HepG2 (cell line): ENCODE results near the gene PDE9A. TPM values are rescaled to one million over a fixed set of nuclear protein-coding genes. Genes with fewer than 3 reads are reported as not detected.

Experiments used
- ATAC-seq: fragments of 200-7000 bp; cut with Tn5 transposase; 3 replicates; pipeline ENCODE4 v1.9.1; 2020; ENCODE audit warnings: mild to moderate bottlenecking, moderate library complexity
- BruUV-seq: library from RNA; stranded (reverse); fragments of 400-500 nt; replicated peaks from 2 replicates; lab custom pipeline; 2021; lab: Mats Ljungman, UMichigan
- CTCF ChIA-PET: fragments of 300-600 bp; formaldehyde crosslinking; extraction: SDS; loops from one replicate; lab custom pipeline; 2021; ENCODE audit warnings: low total read pairs, inconsistent platforms, low intra/inter-chr PET ratio; lab: Yijun Ruan, JAX
- POLR2A ChIA-PET: fragments of 350-600 bp; sonication (Branson Sonifier 250); formaldehyde crosslinking; loops from one replicate; lab custom pipeline; 2020; ENCODE audit warnings: antibody characterized with exemption, inconsistent platforms; lab: Yijun Ruan, JAX
- DNase-seq: peaks from one replicate; pipeline ENCODE4 v3.0.0-alpha.2; 2015; ENCODE audit warnings: low spot score
- FAIRE-seq: peaks from 3 replicates; lab custom pipeline; 2011; peaks lifted over from hg19 to GRCh38; lab: Jason Lieb, UNC
- H2AFZ ChIP-seq: one replicate; pipeline ENCODE4 v1.6.1; 2011; ENCODE audit warnings: low read length, inconsistent platforms
- H3K27ac ChIP-seq: fragments of 300-600 bp; 3 replicates; pipeline ENCODE4 v1.8.0; 2011; ENCODE audit warnings: mixed run types, mild to moderate bottlenecking, mixed read lengths, low read length, inconsistent platforms; ENCODE audit not compliant: insufficient read depth; ENCODE audit errors: extremely low read length
- H3K27me3 ChIP-seq, 2 experiments: fragments of 200-600 bp in 1 of 2; 2 replicates in 1 of 2; 3 replicates in 1 of 2; pipeline versions ENCODE4 v1.6.0 to v1.8.0; 2011; ENCODE audit warnings: low read length in 2 of 2, mild to moderate bottlenecking in 2 of 2, moderate library complexity in 2 of 2, inconsistent platforms in 1 of 2; ENCODE audit not compliant: insufficient read depth in 2 of 2, control insufficient read depth in 1 of 2
- H3K36me3 ChIP-seq, 2 experiments: fragments of 200-600 bp in 1 of 2; replicated peaks in 1 of 2; 2 replicates in 1 of 2; 3 replicates in 1 of 2; pipeline versions ENCODE4 v1.5.1 to v1.8.0; 2011; ENCODE audit warnings: low read length in 2 of 2, inconsistent platforms in 1 of 2; ENCODE audit not compliant: insufficient read depth in 2 of 2, control insufficient read depth in 1 of 2
- H3K4me1 ChIP-seq: 2 replicates; pipeline ENCODE4 v1.5.1; 2012; ENCODE audit warnings: low read length, inconsistent platforms; ENCODE audit not compliant: insufficient read depth
- H3K4me2 ChIP-seq: 2 replicates; pipeline ENCODE4 v1.6.0; 2011; ENCODE audit warnings: low read depth, low read length, inconsistent platforms
- H3K4me3 ChIP-seq, 3 experiments: fragments of 200-600 bp in 1 of 3; sonication (generic), shearing (Covaris generic) in 1 of 3; replicated peaks in 1 of 3; 2 replicates each; pipeline ENCODE4 v1.5.1; 2011 to 2016; ENCODE audit warnings: low read length in 3 of 3, inconsistent platforms in 2 of 3, low read depth in 2 of 3, mild to moderate bottlenecking in 2 of 3, control low read depth in 1 of 3, mixed read lengths in 1 of 3; ENCODE audit not compliant: insufficient read depth in 1 of 3
- H3K79me2 ChIP-seq: one replicate; pipeline ENCODE4 v1.6.1; 2011; ENCODE audit warnings: low read length, inconsistent platforms; ENCODE audit not compliant: insufficient read depth
- H3K9ac ChIP-seq: 2 replicates; pipeline ENCODE4 v1.6.0; 2011; ENCODE audit warnings: mild to moderate bottlenecking, low read depth, low read length, inconsistent platforms; ENCODE audit not compliant: insufficient read depth
- H3K9me3 ChIP-seq: 2 replicates; pipeline ENCODE4 v1.5.1; 2012; ENCODE audit warnings: mild to moderate bottlenecking, low read length
- H4K20me1 ChIP-seq: 2 replicates; pipeline ENCODE4 v1.6.0; 2011; ENCODE audit warnings: inconsistent platforms, mild to moderate bottlenecking, low read length, moderate library complexity; ENCODE audit not compliant: insufficient read depth
- CBX1 ChIP-seq: IDR thresholded peaks from one replicate; pipeline ENCODE4 v1.6.1; 2016; ENCODE audit warnings: antibody characterized with exemption, low read depth
- HMG20A ChIP-seq: IDR thresholded peaks from 2 replicates; pipeline ENCODE4 v1.6.1; 2016; ENCODE audit warnings: borderline replicate concordance
- JARID2 ChIP-seq: sonication (generic); formaldehyde crosslinking; IDR thresholded peaks from 2 replicates; pipeline ENCODE4 v1.8.1; 2023; ENCODE audit warnings: missing genetic modification reagents, inconsistent platforms; ENCODE audit not compliant: insufficient replicate concordance
- KDM2A ChIP-seq: sonication (generic); formaldehyde crosslinking; IDR thresholded peaks from 2 replicates; pipeline ENCODE4 v1.4.0; 2020; ENCODE audit warnings: low read depth, missing genetic modification reagents, borderline replicate concordance
- NAIF1 ChIP-seq: sonication (generic); formaldehyde crosslinking; IDR thresholded peaks from 2 replicates; pipeline ENCODE4 v1.5.0; 2020; ENCODE audit warnings: mild to moderate bottlenecking, missing genetic modification reagents, borderline replicate concordance
- SMARCE1 ChIP-seq: fragments of 450-650 bp; IDR thresholded peaks from 2 replicates; pipeline ENCODE4 v1.6.1; 2017; ENCODE audit warnings: borderline replicate concordance
- TEAD2 ChIP-seq: sonication (generic); formaldehyde crosslinking; IDR thresholded peaks from 2 replicates; pipeline ENCODE4 v1.9.0; 2021; ENCODE audit warnings: missing genetic modification reagents
- ZKSCAN5 ChIP-seq: sonication (generic); formaldehyde crosslinking; IDR thresholded peaks from 2 replicates; pipeline ENCODE4 v1.5.1; 2020; ENCODE audit warnings: mild to moderate bottlenecking, missing genetic modification reagents
- ZNF224 ChIP-seq: sonication (generic); formaldehyde crosslinking; IDR thresholded peaks from 2 replicates; pipeline ENCODE4 v1.5.0; 2020; ENCODE audit warnings: mild to moderate bottlenecking, missing genetic modification reagents
- ZNF3 ChIP-seq: IDR thresholded peaks from 2 replicates; pipeline ENCODE4 v1.7.0; 2017; ENCODE audit warnings: inconsistent platforms
- ZNF367 ChIP-seq: sonication (generic); formaldehyde crosslinking; IDR thresholded peaks from 2 replicates; pipeline ENCODE4 v1.4.0; 2020; ENCODE audit warnings: missing genetic modification reagents, borderline replicate concordance
- ZNF564 ChIP-seq: sonication (generic); formaldehyde crosslinking; IDR thresholded peaks from 2 replicates; pipeline ENCODE4 v1.8.1; 2023; ENCODE audit warnings: mild to moderate bottlenecking, missing genetic modification reagents
- ZNF788 ChIP-seq: sonication (generic); formaldehyde crosslinking; IDR thresholded peaks from 2 replicates; pipeline ENCODE4 v1.5.0; 2020; ENCODE audit warnings: mild to moderate bottlenecking, missing genetic modification reagents, borderline replicate concordance
- ZZZ3 ChIP-seq: sonication (generic); formaldehyde crosslinking; IDR thresholded peaks from 2 replicates; pipeline ENCODE4 v1.4.0; 2020; ENCODE audit warnings: missing genetic modification reagents, mild to moderate bottlenecking, borderline replicate concordance
- WGBS: methylation state at CpG from one replicate; pipeline ENCODE4 v1.1.6; 2017; ENCODE audit warnings: low lambda C conversion rate; 5-methylcytosine and 5-hydroxymethylcytosine counted together
- in situ Hi-C: cut with HindIII; loops from 2 replicates; pipeline ENCODE4 v1.10.0; 2017; ENCODE audit warnings: low pct_unique_long_range_greater_than_20kb; ENCODE audit not compliant: extremely low pct_ligation_motif_present
- intact Hi-C: fragments of 100-400 bp; cut with micrococcal nuclease; formaldehyde crosslinking; loops from one replicate; pipeline ENCODE4 v1.10.0; 2022; ENCODE audit not compliant: unreplicated experiment
- polyA plus RNA-seq, 8 experiments: library from polyadenylated mRNA; depleted of rRNA in 3 of 8; stranded (reverse) in 7 of 8; unstranded in 1 of 8; fragments of >200 nt; fragmentation: Illumina TruSeq in 4 of 8; extraction: Trizol in 4 of 8; gene quantifications; 2 replicates each; pipeline versions ENCODE4 v1.2.1 to v1.2.3, GENCODE V29; 2011 to 2016; ENCODE audit warnings: low read depth in 4 of 8, missing spikeins in 1 of 8, mixed read lengths in 1 of 8; ENCODE audit not compliant: insufficient read depth in 1 of 8
- total RNA-seq, 5 experiments: library from RNA; depleted of rRNA; stranded (reverse); fragments of >200 nt; fragmentation: Illumina TruSeq; extraction: Trizol; gene quantifications; 2 replicates each; pipeline ENCODE4 v1.2.3, GENCODE V29; 2016; ENCODE audit warnings: low read depth in 1 of 5
- TF ChIP-seq, protein P1 (sequence below): sonication (generic); formaldehyde crosslinking; IDR thresholded peaks from 2 replicates; pipeline ENCODE4 v1.4.0; 2020; ENCODE audit warnings: missing genetic modification reagents
- TF ChIP-seq, protein P2 (sequence below): sonication (generic); formaldehyde crosslinking; IDR thresholded peaks from 2 replicates; pipeline ENCODE4 v1.5.1; 2020; ENCODE audit warnings: mild to moderate bottlenecking, missing genetic modification reagents, borderline replicate concordance
- TF ChIP-seq, protein P3 (sequence below): sonication (generic); formaldehyde crosslinking; IDR thresholded peaks from 2 replicates; pipeline ENCODE4 v1.5.0; 2020; ENCODE audit warnings: missing genetic modification reagents, mild to moderate bottlenecking, borderline replicate concordance

Gene PDE9A
- total and polyA plus RNA-seq, 2 of the 13 experiments (the other 11 are each of a cell fraction or from before 2014, with no cell fraction given) = 4.6 to 19.7 TPM

DNA sequence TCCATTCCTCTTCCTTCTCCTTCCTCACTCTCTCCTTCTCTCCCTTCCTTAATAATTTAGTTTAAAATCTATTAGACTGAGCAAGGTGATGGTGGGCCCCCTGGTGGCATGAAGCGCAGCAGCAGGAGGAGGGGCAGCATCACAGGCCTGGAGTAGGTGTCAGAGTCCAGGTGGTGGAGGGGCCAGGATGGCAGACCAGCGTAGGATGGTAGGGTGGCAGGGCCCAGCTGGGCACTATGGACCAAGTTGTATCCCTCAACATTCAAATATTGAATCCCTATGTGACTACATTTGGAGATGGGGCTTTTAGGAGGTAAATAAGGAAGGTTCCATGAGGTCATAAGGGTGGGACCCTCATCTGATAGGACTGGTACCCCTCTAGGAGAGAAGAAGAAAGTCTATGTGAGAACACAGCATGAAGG is 164.9 kb downstream of the PDE9A start (continued):
- TF ChIP-seq ZNF3 (CRISPR knock-in tag) = no peak
- peak; percentile 25; the same call in 1 of the 2 replicates for TF ChIP-seq ZNF788 (CRISPR knock-in tag)
- peak; percentile 59; the same call in 1 of the 2 replicates for TF ChIP-seq KDM2A (CRISPR knock-in tag)
- TF ChIP-seq SMARCE1 = no peak
- no peak for TF ChIP-seq ZNF367 (CRISPR knock-in tag)
- TF ChIP-seq JARID2 (CRISPR knock-in tag) = no peak
- TF ChIP-seq CBX1 = no peak
- TF ChIP-seq, protein P1, sequence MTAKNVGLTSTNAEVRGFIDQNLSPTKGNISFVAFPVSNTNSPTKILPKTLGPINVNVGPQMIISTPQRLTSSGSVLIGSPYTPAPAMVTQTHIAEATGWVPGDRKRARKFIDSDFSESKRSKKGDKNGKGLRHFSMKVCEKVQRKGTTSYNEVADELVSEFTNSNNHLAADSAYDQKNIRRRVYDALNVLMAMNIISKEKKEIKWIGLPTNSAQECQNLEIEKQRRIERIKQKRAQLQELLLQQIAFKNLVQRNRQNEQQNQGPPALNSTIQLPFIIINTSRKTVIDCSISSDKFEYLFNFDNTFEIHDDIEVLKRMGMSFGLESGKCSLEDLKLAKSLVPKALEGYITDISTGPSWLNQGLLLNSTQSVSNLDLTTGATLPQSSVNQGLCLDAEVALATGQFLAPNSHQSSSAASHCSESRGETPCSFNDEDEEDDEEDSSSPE (CRISPR knock-in tag) = no peak
- no peak for TF ChIP-seq ZNF224
- no peak for TF ChIP-seq ZNF564 (CRISPR knock-in tag)
- no peak for TF ChIP-seq NAIF1 (CRISPR knock-in tag)
- no peak for TF ChIP-seq ZZZ3

- Histone ChIP-seq H3K9ac (no peak overlapping the region), H3K4me2 (peak overlapping the region; percentile 51), H3K27ac (no peak overlapping the region), H3K4me3 (no peak overlapping the region), H4K20me1 (no peaks in the 10 kb centered on the region), H3K4me1 (peaks cover 24% of the 10 kb centered on the region), H3K27me3 (no peaks in the 10 kb centered on the region), H3K79me2 (no peaks in the 10 kb centered on the region), H3K36me3 (no peaks in the 10 kb centered on the region), H2AFZ (no peak overlapping the region), H3K9me3 (peaks cover 13% of the 10 kb centered on the region)
- intact Hi-C loops = loop anchor here (5.0 kb wide), 1 partner anchor 228 kb away; no protein-coding TSS in a partner anchor
- in situ Hi-C loops = no loop called here
- FAIRE-seq (no peak), ATAC-seq (peak; percentile 32), DNase-seq (no peak)
- no TSS peak for BruUV-seq
- ChIA-PET POLR2A (interaction anchor here (1.2 kb wide), 1 partner anchor 13 kb away, joined by 3 read pairs; no protein-coding TSS in a partner anchor), CTCF (no interaction called here)
- 69% methylated on average over 7 of the region's 7 CpGs for WGBS
- TF ChIP-seq HMG20A (CRISPR knock-in tag) (no peak), TEAD2 (CRISPR knock-in tag) (no peak), ZKSCAN5 (no peak)
- TF ChIP-seq, protein P2, sequence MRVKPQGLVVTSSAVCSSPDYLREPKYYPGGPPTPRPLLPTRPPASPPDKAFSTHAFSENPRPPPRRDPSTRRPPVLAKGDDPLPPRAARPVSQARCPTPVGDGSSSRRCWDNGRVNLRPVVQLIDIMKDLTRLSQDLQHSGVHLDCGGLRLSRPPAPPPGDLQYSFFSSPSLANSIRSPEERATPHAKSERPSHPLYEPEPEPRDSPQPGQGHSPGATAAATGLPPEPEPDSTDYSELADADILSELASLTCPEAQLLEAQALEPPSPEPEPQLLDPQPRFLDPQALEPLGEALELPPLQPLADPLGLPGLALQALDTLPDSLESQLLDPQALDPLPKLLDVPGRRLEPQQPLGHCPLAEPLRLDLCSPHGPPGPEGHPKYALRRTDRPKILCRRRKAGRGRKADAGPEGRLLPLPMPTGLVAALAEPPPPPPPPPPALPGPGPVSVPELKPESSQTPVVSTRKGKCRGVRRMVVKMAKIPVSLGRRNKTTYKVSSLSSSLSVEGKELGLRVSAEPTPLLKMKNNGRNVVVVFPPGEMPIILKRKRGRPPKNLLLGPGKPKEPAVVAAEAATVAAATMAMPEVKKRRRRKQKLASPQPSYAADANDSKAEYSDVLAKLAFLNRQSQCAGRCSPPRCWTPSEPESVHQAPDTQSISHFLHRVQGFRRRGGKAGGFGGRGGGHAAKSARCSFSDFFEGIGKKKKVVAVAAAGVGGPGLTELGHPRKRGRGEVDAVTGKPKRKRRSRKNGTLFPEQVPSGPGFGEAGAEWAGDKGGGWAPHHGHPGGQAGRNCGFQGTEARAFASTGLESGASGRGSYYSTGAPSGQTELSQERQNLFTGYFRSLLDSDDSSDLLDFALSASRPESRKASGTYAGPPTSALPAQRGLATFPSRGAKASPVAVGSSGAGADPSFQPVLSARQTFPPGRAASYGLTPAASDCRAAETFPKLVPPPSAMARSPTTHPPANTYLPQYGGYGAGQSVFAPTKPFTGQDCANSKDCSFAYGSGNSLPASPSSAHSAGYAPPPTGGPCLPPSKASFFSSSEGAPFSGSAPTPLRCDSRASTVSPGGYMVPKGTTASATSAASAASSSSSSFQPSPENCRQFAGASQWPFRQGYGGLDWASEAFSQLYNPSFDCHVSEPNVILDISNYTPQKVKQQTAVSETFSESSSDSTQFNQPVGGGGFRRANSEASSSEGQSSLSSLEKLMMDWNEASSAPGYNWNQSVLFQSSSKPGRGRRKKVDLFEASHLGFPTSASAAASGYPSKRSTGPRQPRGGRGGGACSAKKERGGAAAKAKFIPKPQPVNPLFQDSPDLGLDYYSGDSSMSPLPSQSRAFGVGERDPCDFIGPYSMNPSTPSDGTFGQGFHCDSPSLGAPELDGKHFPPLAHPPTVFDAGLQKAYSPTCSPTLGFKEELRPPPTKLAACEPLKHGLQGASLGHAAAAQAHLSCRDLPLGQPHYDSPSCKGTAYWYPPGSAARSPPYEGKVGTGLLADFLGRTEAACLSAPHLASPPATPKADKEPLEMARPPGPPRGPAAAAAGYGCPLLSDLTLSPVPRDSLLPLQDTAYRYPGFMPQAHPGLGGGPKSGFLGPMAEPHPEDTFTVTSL (CRISPR knock-in tag) = no peak
- TF ChIP-seq, protein P3, sequence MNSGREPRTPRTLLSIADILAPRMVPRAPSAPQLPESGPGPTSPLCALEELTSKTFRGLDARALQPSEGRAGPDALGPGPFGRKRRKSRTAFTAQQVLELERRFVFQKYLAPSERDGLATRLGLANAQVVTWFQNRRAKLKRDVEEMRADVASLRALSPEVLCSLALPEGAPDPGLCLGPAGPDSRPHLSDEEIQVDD (CRISPR knock-in tag) = no peak
Observed at GRCh38 chr21:42819861-42820615, 166.6 kb downstream of the PDE9A start.
